Ishikawa (cell line): ENCODE data around the gene RGL2.

Source experiments
- EP300 ChIP-seq: IDR thresholded peaks from 2 replicates; pipeline ENCODE4 v1.6.1; 2012; ENCODE audit warnings: borderline replicate concordance
- TF ChIP-seq, protein P1 (sequence below): IDR thresholded peaks from 2 replicates; pipeline ENCODE4 v1.6.1; 2012
- TF ChIP-seq, protein P2 (sequence below): IDR thresholded peaks from 2 replicates; pipeline ENCODE4 v1.6.1; 2012; ENCODE audit warnings: low read depth, mild to moderate bottlenecking

The RGL2 gene

DNA sequence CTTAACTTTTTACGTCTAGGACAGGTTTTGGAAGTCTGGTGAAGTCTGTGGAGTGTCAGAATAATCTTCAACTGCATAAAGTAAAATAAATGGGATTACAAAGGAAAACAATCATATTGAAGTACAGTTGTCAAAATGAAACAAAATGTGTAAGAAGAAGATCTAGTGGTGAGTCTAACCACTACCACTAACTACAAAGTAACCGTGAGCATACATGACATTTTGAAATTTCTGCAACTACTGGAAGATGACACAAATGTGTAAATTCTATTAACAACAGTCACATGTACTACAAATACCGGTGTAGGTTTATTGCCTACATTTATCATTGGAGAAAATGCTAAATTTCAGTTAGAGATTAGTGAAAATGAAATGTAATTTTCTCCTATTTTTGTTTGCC is 56.8 kb downstream of the RGL2 start:
- TF ChIP-seq, protein P1, sequence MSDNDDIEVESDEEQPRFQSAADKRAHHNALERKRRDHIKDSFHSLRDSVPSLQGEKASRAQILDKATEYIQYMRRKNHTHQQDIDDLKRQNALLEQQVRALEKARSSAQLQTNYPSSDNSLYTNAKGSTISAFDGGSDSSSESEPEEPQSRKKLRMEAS = no peak
- TF ChIP-seq, protein P2, sequence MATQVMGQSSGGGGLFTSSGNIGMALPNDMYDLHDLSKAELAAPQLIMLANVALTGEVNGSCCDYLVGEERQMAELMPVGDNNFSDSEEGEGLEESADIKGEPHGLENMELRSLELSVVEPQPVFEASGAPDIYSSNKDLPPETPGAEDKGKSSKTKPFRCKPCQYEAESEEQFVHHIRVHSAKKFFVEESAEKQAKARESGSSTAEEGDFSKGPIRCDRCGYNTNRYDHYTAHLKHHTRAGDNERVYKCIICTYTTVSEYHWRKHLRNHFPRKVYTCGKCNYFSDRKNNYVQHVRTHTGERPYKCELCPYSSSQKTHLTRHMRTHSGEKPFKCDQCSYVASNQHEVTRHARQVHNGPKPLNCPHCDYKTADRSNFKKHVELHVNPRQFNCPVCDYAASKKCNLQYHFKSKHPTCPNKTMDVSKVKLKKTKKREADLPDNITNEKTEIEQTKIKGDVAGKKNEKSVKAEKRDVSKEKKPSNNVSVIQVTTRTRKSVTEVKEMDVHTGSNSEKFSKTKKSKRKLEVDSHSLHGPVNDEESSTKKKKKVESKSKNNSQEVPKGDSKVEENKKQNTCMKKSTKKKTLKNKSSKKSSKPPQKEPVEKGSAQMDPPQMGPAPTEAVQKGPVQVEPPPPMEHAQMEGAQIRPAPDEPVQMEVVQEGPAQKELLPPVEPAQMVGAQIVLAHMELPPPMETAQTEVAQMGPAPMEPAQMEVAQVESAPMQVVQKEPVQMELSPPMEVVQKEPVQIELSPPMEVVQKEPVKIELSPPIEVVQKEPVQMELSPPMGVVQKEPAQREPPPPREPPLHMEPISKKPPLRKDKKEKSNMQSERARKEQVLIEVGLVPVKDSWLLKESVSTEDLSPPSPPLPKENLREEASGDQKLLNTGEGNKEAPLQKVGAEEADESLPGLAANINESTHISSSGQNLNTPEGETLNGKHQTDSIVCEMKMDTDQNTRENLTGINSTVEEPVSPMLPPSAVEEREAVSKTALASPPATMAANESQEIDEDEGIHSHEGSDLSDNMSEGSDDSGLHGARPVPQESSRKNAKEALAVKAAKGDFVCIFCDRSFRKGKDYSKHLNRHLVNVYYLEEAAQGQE = no peak
- TF ChIP-seq EP300 = no peak
